Osteoblast (primary cell): Measurements from ENCODE around the gene CNNM1. TPM values are rescaled to one million over a fixed set of nuclear protein-coding genes. Genes with fewer than 3 reads are reported as not detected.

Source experiments
- DNase-seq: peaks from one replicate; pipeline ENCODE4 v3.0.0; 2011; ENCODE audit warnings: low spot score, mixed read lengths; ENCODE audit not compliant: insufficient read length; ENCODE audit errors: missing footprints
- H2AFZ ChIP-seq: 2 replicates; pipeline ENCODE4 v1.6.0; 2011; ENCODE audit warnings: mild to moderate bottlenecking, low read length
- H3K27ac ChIP-seq: 2 replicates; pipeline ENCODE4 v1.5.1; 2011; ENCODE audit warnings: mild to moderate bottlenecking, low read depth, low read length, moderate library complexity
- H3K27me3 ChIP-seq: 2 replicates; pipeline ENCODE4 v1.6.0; 2012; ENCODE audit warnings: mild to moderate bottlenecking, control low read depth, inconsistent platforms, low read length, moderate library complexity; ENCODE audit not compliant: insufficient read depth
- H3K36me3 ChIP-seq: 2 replicates; pipeline ENCODE4 v1.5.1; 2011; ENCODE audit warnings: mild to moderate bottlenecking, low read length, control low read depth, moderate library complexity; ENCODE audit not compliant: insufficient read depth
- H3K4me1 ChIP-seq: 2 replicates; pipeline ENCODE4 v1.5.1; 2011; ENCODE audit warnings: mild to moderate bottlenecking, low read length, control low read depth, moderate library complexity; ENCODE audit not compliant: insufficient read depth
- H3K4me2 ChIP-seq: 2 replicates; pipeline ENCODE4 v1.6.0; 2011; ENCODE audit warnings: mild to moderate bottlenecking, low read length; ENCODE audit not compliant: insufficient read depth
- H3K4me3 ChIP-seq: fragments of 200-600 bp; sonication (generic); 3 replicates; pipeline ENCODE4 v1.5.1; 2012; ENCODE audit warnings: mild to moderate bottlenecking, low read length, inconsistent platforms; ENCODE audit not compliant: insufficient read depth
- H3K79me2 ChIP-seq: 2 replicates; pipeline ENCODE4 v1.6.0; 2012; ENCODE audit warnings: mild to moderate bottlenecking, low read length, control low read depth, inconsistent platforms; ENCODE audit not compliant: insufficient read depth
- H3K9me3 ChIP-seq: 2 replicates; pipeline ENCODE4 v1.5.1; 2011; ENCODE audit warnings: low read depth, low read length, control low read depth
- H4K20me1 ChIP-seq: 2 replicates; pipeline ENCODE4 v1.6.0; 2012; ENCODE audit warnings: mild to moderate bottlenecking, low read length, control low read depth; ENCODE audit not compliant: insufficient read depth
- total RNA-seq: library from RNA; depleted of rRNA; stranded (reverse); fragments of >200 nt; gene quantifications from 2 replicates; pipeline ENCODE4 v1.2.3, GENCODE V29; 2012
- TF ChIP-seq, protein P1 (sequence below): IDR thresholded peaks from 2 replicates; pipeline ENCODE4 v1.5.1; 2011; ENCODE audit warnings: mild to moderate bottlenecking, low read depth, low read length, moderate library complexity; ENCODE audit errors: extremely low read depth

CNNM1 gene
- total RNA-seq, 1 donor: 0.36 TPM

GRCh38 chr10:99442394-99442793 is 113.2 kb downstream of the CNNM1 start:
- Histone ChIP-seq H3K4me2 (no peak overlapping the region), H3K4me3 (no peak overlapping the region), H3K9me3 (no peaks in the 10 kb centered on the region), H4K20me1 (no peaks in the 10 kb centered on the region), H3K27me3 (peaks cover 15% of the 10 kb centered on the region), H2AFZ (no peak overlapping the region), H3K79me2 (no peaks in the 10 kb centered on the region), H3K36me3 (no peaks in the 10 kb centered on the region), H3K4me1 (no peaks in the 10 kb centered on the region), H3K27ac (no peak overlapping the region)
- TF ChIP-seq, protein P1, sequence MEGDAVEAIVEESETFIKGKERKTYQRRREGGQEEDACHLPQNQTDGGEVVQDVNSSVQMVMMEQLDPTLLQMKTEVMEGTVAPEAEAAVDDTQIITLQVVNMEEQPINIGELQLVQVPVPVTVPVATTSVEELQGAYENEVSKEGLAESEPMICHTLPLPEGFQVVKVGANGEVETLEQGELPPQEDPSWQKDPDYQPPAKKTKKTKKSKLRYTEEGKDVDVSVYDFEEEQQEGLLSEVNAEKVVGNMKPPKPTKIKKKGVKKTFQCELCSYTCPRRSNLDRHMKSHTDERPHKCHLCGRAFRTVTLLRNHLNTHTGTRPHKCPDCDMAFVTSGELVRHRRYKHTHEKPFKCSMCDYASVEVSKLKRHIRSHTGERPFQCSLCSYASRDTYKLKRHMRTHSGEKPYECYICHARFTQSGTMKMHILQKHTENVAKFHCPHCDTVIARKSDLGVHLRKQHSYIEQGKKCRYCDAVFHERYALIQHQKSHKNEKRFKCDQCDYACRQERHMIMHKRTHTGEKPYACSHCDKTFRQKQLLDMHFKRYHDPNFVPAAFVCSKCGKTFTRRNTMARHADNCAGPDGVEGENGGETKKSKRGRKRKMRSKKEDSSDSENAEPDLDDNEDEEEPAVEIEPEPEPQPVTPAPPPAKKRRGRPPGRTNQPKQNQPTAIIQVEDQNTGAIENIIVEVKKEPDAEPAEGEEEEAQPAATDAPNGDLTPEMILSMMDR: no peak
- no peak for DNase-seq

- H4K20me1 ChIP-seq: no peaks in the 10 kb centered on the region
- no peak for DNase-seq
- H3K36me3 ChIP-seq: no peaks in the 10 kb centered on the region
- H3K27me3 ChIP-seq: peaks cover 22% of the 10 kb centered on the region
- TF ChIP-seq, protein P1: no peak
- no peaks in the 10 kb centered on the region for H3K9me3 ChIP-seq
- H3K4me3 ChIP-seq: no peak overlapping the region
- H3K4me2 ChIP-seq: no peak overlapping the region
- H3K4me1 ChIP-seq: no peaks in the 10 kb centered on the region
- H2AFZ ChIP-seq: no peak overlapping the region
- H3K79me2 ChIP-seq: no peaks in the 10 kb centered on the region
- no peak overlapping the region for H3K27ac ChIP-seq
Observed at GRCh38 chr10:99443500-99443899, 114.3 kb downstream of the CNNM1 start.

Other genes starting within 250 kb of the CNNM1 start
- gene HPSE2, start 93.5 kb upstream of the CNNM1 start, total RNA-seq: not detected in 2 replicates
- 36.2 and 42.7 TPM in 2 replicates for gene GOT1, start 101.3 kb downstream of the CNNM1 start, total RNA-seq
- not detected in 2 replicates for gene NKX2-3, start 203.6 kb downstream of the CNNM1 start, total RNA-seq